SK-N-SH (cell line): ENCODE results near the gene RASGRF1.

Source experiments
- CTCF ChIP-seq: fragments of 200-600 bp; sonication (generic); IDR thresholded peaks from 2 replicates; pipeline ENCODE4 v1.6.1; 2017; ENCODE audit warnings: antibody characterized with exemption, mild to moderate bottlenecking, moderate library complexity
- EP300 ChIP-seq, 2 experiments: IDR thresholded peaks; 2 replicates each; pipeline versions ENCODE4 v1.4.0 to v1.6.1; 2012; ENCODE audit warnings: borderline replicate concordance in 1 of 2, low read depth in 1 of 2, low read length in 1 of 2
- EZH2phosphoT487 ChIP-seq: fragments of 200-600 bp; sonication (generic); IDR thresholded peaks from 2 replicates; pipeline ENCODE4 v1.6.1; 2017; ENCODE audit warnings: low read depth, mixed run types, mild to moderate bottlenecking, antibody characterized with exemption, moderate library complexity, borderline replicate concordance
- MAX ChIP-seq: IDR thresholded peaks from 2 replicates; pipeline ENCODE4 v1.4.0; 2012; ENCODE audit warnings: low read depth
- POLR2AphosphoS5 ChIP-seq: IDR thresholded peaks from 2 replicates; pipeline ENCODE4 v1.6.1; 2012; ENCODE audit warnings: low read depth, low read length
- REST ChIP-seq: IDR thresholded peaks from 2 replicates; pipeline ENCODE4 v1.6.1; 2012; ENCODE audit warnings: mild to moderate bottlenecking, low read depth, low read length, moderate library complexity
- RFX5 ChIP-seq: IDR thresholded peaks from 2 replicates; pipeline ENCODE4 v1.6.1; 2012; ENCODE audit warnings: mild to moderate bottlenecking, improper control_type of control experiment, low read length
- RXRA ChIP-seq: IDR thresholded peaks from 2 replicates; pipeline ENCODE4 v1.4.0; 2012; ENCODE audit warnings: low read depth, mild to moderate bottlenecking, borderline replicate concordance
- TAF1 ChIP-seq: IDR thresholded peaks from 2 replicates; pipeline ENCODE4 v1.6.1; 2012; ENCODE audit warnings: low read depth, mild to moderate bottlenecking, low read length, moderate library complexity, borderline replicate concordance
- TEAD4 ChIP-seq: IDR thresholded peaks from 2 replicates; pipeline ENCODE4 v1.4.0; 2012; ENCODE audit warnings: mild to moderate bottlenecking, borderline replicate concordance; ENCODE audit not compliant: insufficient read depth
- USF1 ChIP-seq: IDR thresholded peaks from 2 replicates; pipeline ENCODE4 v1.4.0; 2012; ENCODE audit warnings: low read depth, borderline replicate concordance

GRCh38 chr15:79094611-79095021 is 4.0 kb upstream of the RASGRF1 start:
- TF ChIP-seq CTCF (no peak), POLR2AphosphoS5 (no peak), TAF1 (no peak), MAX (no peak), RXRA (no peak), TEAD4 (no peak), USF1 (no peak), REST (no peak), EP300 (IDR thresholded peaks at IDR 0.05; ENCODE audit: borderline replicate concordance in 1 of 2, low read depth in 1 of 2, low read length in 1 of 2) (no peak), RFX5 (no peak), EZH2phosphoT487 (no peak)
